Thyroid gland (tissue), 4 donors: ENCODE results near the gene SIN3B.

Source experiments
- POLR2A ChIP-seq, 2 donors: fragments of 450-650 bp; IDR thresholded peaks; one replicate each; pipeline ENCODE4 v1.6.1; 2017; ENCODE audit warnings: antibody characterized with exemption in 2 of 2, mild to moderate bottlenecking in 2 of 2, moderate library complexity in 1 of 2
- TF ChIP-seq, protein P1 (sequence below), 6 experiments: fragments of 200-600 bp in 3 of 6; fragments of 450-650 bp in 3 of 6; sonication (generic) in 3 of 6; IDR thresholded peaks; one replicate each; pipeline ENCODE4 v1.5.1; 2016 to 2019; ENCODE audit warnings: antibody characterized with exemption in 6 of 6, mild to moderate bottlenecking in 2 of 6, inconsistent platforms in 1 of 6, moderate library complexity in 1 of 6

DNA sequence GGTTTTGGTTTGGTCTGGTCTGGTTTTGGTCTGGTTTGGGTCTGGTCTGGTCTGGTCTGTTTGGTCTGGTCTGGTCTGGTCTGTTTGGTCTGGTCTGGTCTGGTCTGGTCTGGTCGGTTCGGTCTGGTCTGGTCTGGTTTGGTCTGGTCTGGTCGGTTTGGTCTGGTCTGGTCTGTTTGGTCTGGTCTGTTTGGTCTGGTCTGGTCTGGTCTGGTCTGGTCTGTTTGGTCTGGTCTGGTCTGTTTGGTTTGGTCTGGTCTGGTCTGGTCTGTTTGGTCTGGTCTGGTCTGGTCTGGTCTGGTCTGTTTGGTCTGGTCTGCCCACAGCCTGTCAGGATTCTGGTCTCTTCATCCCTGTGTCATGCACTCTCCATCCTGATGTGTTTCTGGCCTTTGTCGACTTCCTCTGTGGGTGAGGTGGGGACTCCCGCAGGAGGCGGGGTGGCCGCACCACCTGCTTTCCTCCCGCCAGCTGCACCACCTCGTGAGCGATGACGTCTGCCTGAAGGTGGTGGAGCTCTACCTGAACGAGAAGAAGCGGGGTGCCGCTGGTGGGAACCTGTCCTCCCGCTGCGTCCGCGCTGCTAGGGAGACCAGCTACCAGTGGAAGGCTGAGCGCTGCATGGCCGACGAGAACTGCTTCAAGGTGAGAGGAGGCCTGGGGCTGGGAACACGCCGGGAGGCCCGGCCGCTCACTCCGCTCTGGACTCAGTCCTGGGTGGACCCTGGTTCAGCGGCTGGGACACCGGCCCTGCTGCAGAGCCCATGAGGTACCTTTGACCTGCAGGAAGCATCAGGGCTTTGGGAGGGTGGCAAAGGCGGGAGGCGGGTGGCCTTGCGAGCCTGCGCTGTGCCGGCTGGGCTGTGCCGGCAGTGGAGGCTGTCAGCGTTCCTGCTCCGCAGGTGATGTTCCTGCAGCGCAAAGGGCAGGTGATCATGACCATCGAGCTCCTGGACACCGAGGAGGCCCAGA, 46.7 kb downstream of the SIN3B start:
- TF ChIP-seq, protein P1, sequence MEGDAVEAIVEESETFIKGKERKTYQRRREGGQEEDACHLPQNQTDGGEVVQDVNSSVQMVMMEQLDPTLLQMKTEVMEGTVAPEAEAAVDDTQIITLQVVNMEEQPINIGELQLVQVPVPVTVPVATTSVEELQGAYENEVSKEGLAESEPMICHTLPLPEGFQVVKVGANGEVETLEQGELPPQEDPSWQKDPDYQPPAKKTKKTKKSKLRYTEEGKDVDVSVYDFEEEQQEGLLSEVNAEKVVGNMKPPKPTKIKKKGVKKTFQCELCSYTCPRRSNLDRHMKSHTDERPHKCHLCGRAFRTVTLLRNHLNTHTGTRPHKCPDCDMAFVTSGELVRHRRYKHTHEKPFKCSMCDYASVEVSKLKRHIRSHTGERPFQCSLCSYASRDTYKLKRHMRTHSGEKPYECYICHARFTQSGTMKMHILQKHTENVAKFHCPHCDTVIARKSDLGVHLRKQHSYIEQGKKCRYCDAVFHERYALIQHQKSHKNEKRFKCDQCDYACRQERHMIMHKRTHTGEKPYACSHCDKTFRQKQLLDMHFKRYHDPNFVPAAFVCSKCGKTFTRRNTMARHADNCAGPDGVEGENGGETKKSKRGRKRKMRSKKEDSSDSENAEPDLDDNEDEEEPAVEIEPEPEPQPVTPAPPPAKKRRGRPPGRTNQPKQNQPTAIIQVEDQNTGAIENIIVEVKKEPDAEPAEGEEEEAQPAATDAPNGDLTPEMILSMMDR (IDR thresholded peaks at IDR 0.05): no peak
- no peak for TF ChIP-seq POLR2A (IDR thresholded peaks at IDR 0.05)
